GM12878 (cell line): ENCODE data around the gene ERC2. TPM values are rescaled to one million over a fixed set of nuclear protein-coding genes. Genes with fewer than 3 reads are reported as not detected.

Experiments
- ATAC-seq: fragments of 200-7000 bp; cut with Tn5 transposase; 3 replicates; pipeline ENCODE4 v1.9.1; 2020; ENCODE audit warnings: mild to moderate bottlenecking, moderate library complexity
- Bru-seq: library from RNA; stranded (reverse); fragments of 400-500 nt; gene quantifications from one replicate; lab custom pipeline; 2021; lab: Mats Ljungman, UMichigan
- BruChase-seq, 2 experiments: library from RNA; stranded (reverse); fragments of 400-500 nt; gene quantifications; one replicate each; lab custom pipeline; 2021; lab: Mats Ljungman, UMichigan
- BruUV-seq: library from RNA; stranded (reverse); fragments of 400-500 nt; replicated peaks from 2 replicates; lab custom pipeline; 2021; lab: Mats Ljungman, UMichigan
- CTCF ChIA-PET: fragments of 300-600 bp; sonication (Branson Sonifier 250); formaldehyde crosslinking; extraction: SDS; loops from one replicate; lab custom pipeline; 2021; ENCODE audit warnings: inconsistent platforms; lab: Yijun Ruan, JAX
- POLR2A ChIA-PET: fragments of 350-600 bp; formaldehyde crosslinking; extraction: SDS; loops from one replicate; lab custom pipeline; 2021; ENCODE audit warnings: inconsistent platforms; lab: Charles Lee
- RAD21 ChIA-PET: fragments of 300-600 bp; sonication (Branson Sonifier 250); formaldehyde crosslinking; loops from one replicate; lab custom pipeline; 2023; ENCODE audit warnings: antibody characterized with exemption; ENCODE audit not compliant: unreplicated experiment; lab: Charles Lee
- SMC1A ChIA-PET: fragments of 300-600 bp; sonication (Branson Sonifier 250); formaldehyde crosslinking; loops from one replicate; lab custom pipeline; 2023; ENCODE audit not compliant: unreplicated experiment, uncharacterized antibody; lab: Charles Lee
- DNase-seq: peaks from one replicate; pipeline ENCODE4 v3.0.0-alpha.2; 2011; ENCODE audit warnings: low read depth, low spot score
- FAIRE-seq: peaks from 3 replicates; lab custom pipeline; 2011; peaks lifted over from hg19 to GRCh38; lab: Jason Lieb, UNC
- H2AFZ ChIP-seq: 2 replicates; pipeline ENCODE4 v1.6.0; 2011; ENCODE audit warnings: low read depth, low read length, control low read depth; ENCODE audit not compliant: control insufficient read depth
- H3K27ac ChIP-seq: 2 replicates; pipeline ENCODE4 v1.5.1; 2011; ENCODE audit warnings: control low read depth; ENCODE audit not compliant: control insufficient read depth, insufficient read depth
- H3K27me3 ChIP-seq, 2 experiments: replicated peaks in 1 of 2; 2 replicates each; pipeline versions ENCODE4 v1.6.0 to v1.6.1; 2011; ENCODE audit warnings: low read length in 1 of 2; ENCODE audit not compliant: control insufficient read depth in 2 of 2, insufficient read depth in 2 of 2
- H3K36me3 ChIP-seq, 2 experiments: 2 replicates each; pipeline ENCODE4 v1.5.1; 2011; ENCODE audit warnings: low read length in 1 of 2; ENCODE audit not compliant: control insufficient read depth in 2 of 2, insufficient read depth in 2 of 2
- H3K4me1 ChIP-seq: 2 replicates; pipeline ENCODE4 v1.6.1; 2011; ENCODE audit warnings: mild to moderate bottlenecking, low read length, moderate library complexity, mixed read lengths; ENCODE audit not compliant: control insufficient read depth, insufficient read depth
- H3K4me2 ChIP-seq: 2 replicates; pipeline ENCODE4 v1.6.0; 2011; ENCODE audit warnings: control low read depth; ENCODE audit not compliant: control insufficient read depth, insufficient read depth
- H3K4me3 ChIP-seq: fragments of 200-600 bp; sonication (generic); 2 replicates; pipeline ENCODE4 v1.5.1; 2016
- H3K79me2 ChIP-seq: 2 replicates; pipeline ENCODE4 v1.6.0; 2011; ENCODE audit warnings: low read length; ENCODE audit not compliant: control insufficient read depth, insufficient read depth
- H3K9ac ChIP-seq: 2 replicates; pipeline ENCODE4 v1.8.0; 2011; ENCODE audit warnings: low read length, control low read depth, mixed read lengths; ENCODE audit not compliant: control insufficient read depth, insufficient read depth
- H3K9me3 ChIP-seq: replicated peaks from 3 replicates; pipeline ENCODE4 v1.5.1; 2011; ENCODE audit warnings: mild to moderate bottlenecking, low read length; ENCODE audit not compliant: control insufficient read depth, insufficient read depth
- H4K20me1 ChIP-seq: 2 replicates; pipeline ENCODE4 v1.6.0; 2011; ENCODE audit not compliant: control insufficient read depth, insufficient read depth
- BCL3 ChIP-seq: IDR thresholded peaks from 2 replicates; pipeline ENCODE4 v1.6.1; 2011; ENCODE audit warnings: borderline replicate concordance, low read depth, mild to moderate bottlenecking, moderate library complexity, low read length; ENCODE audit not compliant: insufficient read depth, poor library complexity, severe bottlenecking
- BHLHE40 ChIP-seq, 2 experiments: fragments of 450-650 bp in 1 of 2; IDR thresholded peaks; 2 replicates each; pipeline ENCODE4 v1.6.1; 2011 to 2017; ENCODE audit warnings: low read depth in 2 of 2, borderline replicate concordance in 1 of 2, improper control_type of control experiment in 1 of 2, low read length in 1 of 2, mild to moderate bottlenecking in 1 of 2
- CBX5 ChIP-seq: sonication (generic); IDR thresholded peaks from 2 replicates; pipeline ENCODE4 v1.6.1; 2016; ENCODE audit warnings: low read depth, moderate library complexity, mild to moderate bottlenecking, inconsistent platforms
- CHD1 ChIP-seq: IDR thresholded peaks from 2 replicates; pipeline ENCODE4 v1.6.1; 2012; ENCODE audit warnings: low read depth, low read length, improper control_type of control experiment
- CHD2 ChIP-seq: IDR thresholded peaks from 2 replicates; pipeline ENCODE4 v1.6.1; 2011; ENCODE audit warnings: low read depth, low read length, improper control_type of control experiment, borderline replicate concordance
- DPF2 ChIP-seq: fragments of 450-650 bp; IDR thresholded peaks from 2 replicates; pipeline ENCODE4 v1.6.1; 2017; ENCODE audit warnings: mild to moderate bottlenecking
- EGR1 ChIP-seq, 2 experiments: IDR thresholded peaks; 1 replicate in 1 of 2; 2 replicates in 1 of 2; pipeline ENCODE4 v1.6.1; 2011 to 2012; ENCODE audit warnings: low read depth in 2 of 2, low read length in 2 of 2, borderline replicate concordance in 1 of 2, mild to moderate bottlenecking in 1 of 2, moderate library complexity in 1 of 2
- NRF1 ChIP-seq: conservative IDR thresholded peaks from 2 replicates; pipeline ENCODE4 v1.6.1; 2011; ENCODE audit warnings: mild to moderate bottlenecking, low read depth, low read length, improper control_type of control experiment
- RAD51 ChIP-seq: fragments of 450-650 bp; IDR thresholded peaks from 2 replicates; pipeline ENCODE4 v1.6.1; 2016; ENCODE audit warnings: moderate library complexity, mild to moderate bottlenecking, inconsistent platforms
- SRF ChIP-seq, 2 experiments: IDR thresholded peaks; 2 replicates each; pipeline ENCODE4 v1.6.1; 2011; ENCODE audit warnings: low read depth in 2 of 2, low read length in 2 of 2, mild to moderate bottlenecking in 1 of 2, moderate library complexity in 1 of 2
- STAT1 ChIP-seq: fragments of 450-650 bp; conservative IDR thresholded peaks from 2 replicates; pipeline ENCODE4 v1.6.1; 2014; ENCODE audit warnings: antibody characterized with exemption, mild to moderate bottlenecking
- WGBS: methylation state at CpG from one replicate; pipeline ENCODE4 v1.1.6; 2016; ENCODE audit warnings: low lambda C conversion rate; ENCODE audit not compliant: insufficient replicate concordance, insufficient coverage; ENCODE audit errors: missing lambda C conversion rate; 5-methylcytosine and 5-hydroxymethylcytosine counted together
- in situ Hi-C: fragments of 300-500 bp; cut with MboI; formaldehyde crosslinking; loops from 9 replicates; pipeline ENCODE4 v1.14.3; 2018; ENCODE audit warnings: mixed read lengths
- intact Hi-C: fragments of 100-400 bp; cut with micrococcal nuclease; formaldehyde crosslinking; loops from one replicate; pipeline ENCODE4 v1.14.2; 2022; ENCODE audit not compliant: unreplicated experiment
- long read RNA-seq, 2 experiments: library from polyadenylated mRNA; unstranded; transcript quantifications; one replicate each; pipeline ENCODE4 v2.0.0, GENCODE V29; 2019 to 2020
- polyA minus RNA-seq, 3 experiments: library from RNA; depleted of rRNA, polyadenylated mRNA; stranded (reverse); fragments of >200 nt; gene quantifications; 2 replicates each; pipeline ENCODE4 v1.2.3, GENCODE V29; 2011
- polyA plus RNA-seq, 11 experiments: library from polyadenylated mRNA; depleted of rRNA in 4 of 11; unstranded in 6 of 11; stranded (reverse) in 5 of 11; fragments of >200 nt; fragmentation: Nextera tagmentation in 4 of 11; fragmentation: Illumina TruSeq in 1 of 11; extraction: Ambion mirVana in 4 of 11; extraction: Trizol in 1 of 11; gene quantifications; 1 replicate in 1 of 11; 2 replicates in 10 of 11; pipeline versions ENCODE4 v1.2.1 to v1.2.3, GENCODE V29; 2011 to 2016; ENCODE audit warnings: inconsistent platforms in 2 of 11, missing spikeins in 2 of 11, low read depth in 1 of 11
- total RNA-seq, 4 experiments: library from RNA; depleted of rRNA in 3 of 4; stranded (reverse); fragments of >200 nt in 3 of 4; fragmentation: Illumina TruSeq in 1 of 4; extraction: Trizol in 1 of 4; gene quantifications; 2 replicates each; pipeline versions ENCODE4 v1.2.1 to v1.2.3, GENCODE V29; 2013 to 2021
- TF ChIP-seq, protein P1 (sequence below): fragments of 450-650 bp; IDR thresholded peaks from 2 replicates; pipeline ENCODE4 v1.6.1; 2017; ENCODE audit warnings: low read depth, mild to moderate bottlenecking, moderate library complexity

ERC2 gene
- 0.42 and 1.2 TPM in 2 replicates for total RNA-seq (2013; cell fraction: nucleolus; rRNA removed)
- total RNA-seq (2014; rRNA removed) (0.11 and 0.23 TPM in 2 replicates), total RNA-seq (2014; rRNA removed; fragmentation: Illumina TruSeq; extraction: Trizol) (0.13 and 0.14 TPM in 2 replicates), total RNA-seq (2021) (0.16 TPM in 1 of 2 replicates, not detected in the other), polyA plus RNA-seq (2011; rRNA removed) (1.4 and 1.9 TPM in 2 replicates), polyA plus RNA-seq (2014; fragmentation: Illumina TruSeq; extraction: Trizol) (0.06 and 0.12 TPM in 2 replicates), polyA plus RNA-seq (2014; fragmentation: Nextera tagmentation; extraction: Ambion mirVana) (under 1 TPM in 1 of 2 experiments, not detected in 1; 0.11 TPM), polyA plus RNA-seq (2014; rRNA removed) (0.06 and 0.09 TPM in 2 replicates), polyA plus RNA-seq (2016; fragmentation: Nextera tagmentation; extraction: Ambion mirVana) (under 1 TPM in 1 of 2 experiments, not detected in 1; 0.12 TPM), polyA minus RNA-seq (2011; rRNA and poly(A)+ RNA removed) (1.0 and 1.2 TPM in 2 replicates), Bru-seq, nascent RNA (percentile 15 among the genes with signal in this experiment), BruChase-seq, experiment 1, labeled RNA remaining after a 6-hour chase (percentile 11 among the genes with signal in this experiment), BruChase-seq, experiment 2, labeled RNA remaining after a 2-hour chase (percentile 13 among the genes with signal in this experiment)
- polyA plus RNA-seq (2011; ENCODE audit: low read depth), result not detected
- polyA plus RNA-seq (2011; cell fraction: cytosol; rRNA removed), result 0.23 and 0.52 TPM in 2 replicates
- 0.34 and 1.4 TPM in 2 replicates for polyA plus RNA-seq (2011; cell fraction: nucleus; rRNA removed)
- polyA plus RNA-seq (2012), result 0.06 and 0.08 TPM in 2 replicates
- not detected in 2 replicates for polyA minus RNA-seq (2011; cell fraction: cytosol; rRNA and poly(A)+ RNA removed)
- 0.57 and 0.85 TPM in 2 replicates for polyA minus RNA-seq (2011; cell fraction: nucleus; rRNA and poly(A)+ RNA removed)
- long read RNA-seq, experiment 1, result 0 reads
- long read RNA-seq, experiment 2, partial matches to known transcripts, result 0 of 4 reads
- long read RNA-seq, experiment 2, other reads (novel, unspliced or antisense), result 4 of 4 reads

DNA sequence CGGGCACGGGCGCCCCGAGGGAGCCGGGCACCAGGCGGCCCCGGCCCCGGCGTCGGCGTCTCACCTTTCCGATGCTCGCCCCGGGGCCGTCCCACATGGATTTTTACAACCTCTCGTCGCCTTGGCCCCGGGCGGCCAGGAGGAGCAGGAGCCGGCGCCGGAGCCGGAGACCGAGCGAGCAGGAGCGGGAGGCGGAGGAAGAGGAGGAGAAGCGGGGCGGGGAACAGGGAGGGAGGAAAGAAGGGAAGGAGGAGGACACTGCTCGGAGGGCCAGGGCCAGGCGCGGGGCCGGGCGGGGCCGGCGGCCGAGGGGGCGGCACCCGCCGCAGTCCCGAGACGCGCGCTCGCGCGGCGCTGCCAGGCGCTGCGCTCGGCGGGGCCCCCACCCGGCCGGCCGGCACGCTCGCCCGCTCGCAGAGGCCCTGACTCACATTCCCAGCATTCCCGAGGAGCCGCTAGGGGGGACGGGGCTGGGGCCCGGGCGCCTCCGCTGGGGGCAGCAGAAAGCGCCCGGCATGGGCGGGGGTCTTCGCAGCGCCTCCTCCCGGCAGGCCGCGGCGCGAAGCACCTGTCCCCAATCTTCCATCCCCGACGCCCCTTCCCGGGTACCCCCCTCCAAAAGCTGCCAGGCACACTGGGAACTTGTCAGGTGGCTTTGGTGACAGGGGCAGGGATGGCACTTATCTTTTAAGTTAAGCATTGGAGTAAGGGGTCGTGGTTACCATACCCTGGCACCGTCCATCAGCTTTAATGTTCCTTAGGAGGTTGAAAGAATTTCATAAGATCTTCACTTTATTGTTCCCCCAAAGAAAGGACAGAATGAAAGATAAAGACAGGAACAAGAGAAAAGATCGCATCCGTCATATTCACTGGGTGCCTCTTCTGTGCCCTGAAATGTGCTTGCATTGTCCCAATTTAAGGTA, at the start of gene ERC2:
TSS of gene ERC2 (minus strand) at position 284 of the 923 bp plus-strand sequence.
- peaks cover 1 to 15% of the 10 kb centered on the region in 2 experiments for H3K27me3 ChIP-seq
- H3K79me2 ChIP-seq, result no peaks in the 10 kb centered on the region
- no peak within 1 kb of the TSS for H3K4me2 ChIP-seq
- no peak for FAIRE-seq
- no TSS peak for BruUV-seq
- H3K4me1 ChIP-seq, result no peaks in the 10 kb centered on the region
- no peaks in the 10 kb centered on the region for H3K36me3 ChIP-seq
- H3K9me3 ChIP-seq, result no peaks in the 10 kb centered on the region
- intact Hi-C loops (no loop called here), in situ Hi-C loops (no loop called here)
- 13% methylated on average over 37 of the region's 82 CpGs for WGBS
- H2AFZ ChIP-seq, result no peak within 1 kb of the TSS
- SMC1A ChIA-PET, result no interaction called here
- DNase-seq, result no peak
- H3K9ac ChIP-seq, result no peak within 1 kb of the TSS
- CTCF ChIA-PET, result no interaction called here
- no peak for ATAC-seq
- H3K27ac ChIP-seq, result no peak within 1 kb of the TSS
- no peak within 1 kb of the TSS for H3K4me3 ChIP-seq
- no peaks in the 10 kb centered on the region for H4K20me1 ChIP-seq
- POLR2A ChIA-PET, result no interaction called here
- RAD21 ChIA-PET, result interaction anchor here (0.8 kb wide), 1 partner anchor 17 kb away, joined by 3 read pairs; no protein-coding TSS in a partner anchor
- TF ChIP-seq CHD1, result no peak
- no peak for TF ChIP-seq DPF2
- no peak for TF ChIP-seq CBX5
- TF ChIP-seq, protein P1, sequence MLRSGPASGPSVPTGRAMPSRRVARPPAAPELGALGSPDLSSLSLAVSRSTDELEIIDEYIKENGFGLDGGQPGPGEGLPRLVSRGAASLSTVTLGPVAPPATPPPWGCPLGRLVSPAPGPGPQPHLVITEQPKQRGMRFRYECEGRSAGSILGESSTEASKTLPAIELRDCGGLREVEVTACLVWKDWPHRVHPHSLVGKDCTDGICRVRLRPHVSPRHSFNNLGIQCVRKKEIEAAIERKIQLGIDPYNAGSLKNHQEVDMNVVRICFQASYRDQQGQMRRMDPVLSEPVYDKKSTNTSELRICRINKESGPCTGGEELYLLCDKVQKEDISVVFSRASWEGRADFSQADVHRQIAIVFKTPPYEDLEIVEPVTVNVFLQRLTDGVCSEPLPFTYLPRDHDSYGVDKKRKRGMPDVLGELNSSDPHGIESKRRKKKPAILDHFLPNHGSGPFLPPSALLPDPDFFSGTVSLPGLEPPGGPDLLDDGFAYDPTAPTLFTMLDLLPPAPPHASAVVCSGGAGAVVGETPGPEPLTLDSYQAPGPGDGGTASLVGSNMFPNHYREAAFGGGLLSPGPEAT, result no peak
- no peak for TF ChIP-seq STAT1
- no peak for TF ChIP-seq RAD51
- TF ChIP-seq NRF1, result no peak
- TF ChIP-seq EGR1 (IDR thresholded peaks at IDR 0.05; ENCODE audit: borderline replicate concordance in 1 of 2, low read depth in 2 of 2, low read length in 2 of 2), result no peak
- TF ChIP-seq CHD2, result no peak
- no peak for TF ChIP-seq BCL3
- no peak for TF ChIP-seq BHLHE40 (IDR thresholded peaks at IDR 0.05; ENCODE audit: borderline replicate concordance in 1 of 2, low read depth in 2 of 2, low read length in 1 of 2)
- TF ChIP-seq SRF (IDR thresholded peaks at IDR 0.05; ENCODE audit: low read depth in 2 of 2, low read length in 2 of 2), result no peak
